IPS-20b (cell line): ENCODE results near the gene CADPS.
A peak's percentile ranks its signal among the peaks of the same experiment; 100 is the strongest.

Experiments used
- H3K27ac ChIP-seq: one replicate; pipeline ENCODE4 v1.5.1; 2013; ENCODE audit warnings: low read length
- H3K27me3 ChIP-seq: 2 replicates; pipeline ENCODE4 v1.6.1; 2013; ENCODE audit warnings: mild to moderate bottlenecking, low read length, inconsistent platforms; ENCODE audit not compliant: insufficient read depth
- H3K36me3 ChIP-seq: 2 replicates; pipeline ENCODE4 v1.6.1; 2013; ENCODE audit warnings: low read depth, mild to moderate bottlenecking, inconsistent platforms, low read length, moderate library complexity; ENCODE audit not compliant: insufficient read depth
- H3K4me1 ChIP-seq: 2 replicates; pipeline ENCODE4 v1.6.1; 2013; ENCODE audit warnings: mild to moderate bottlenecking, control low read depth, inconsistent platforms, low read length, moderate library complexity; ENCODE audit not compliant: insufficient read depth
- H3K4me3 ChIP-seq: 2 replicates; pipeline ENCODE4 v1.5.1; 2013; ENCODE audit warnings: mild to moderate bottlenecking, low read length, inconsistent platforms
- H3K9ac ChIP-seq: 2 replicates; pipeline ENCODE4 v1.6.1; 2013; ENCODE audit warnings: low read depth, mild to moderate bottlenecking, inconsistent platforms, low read length, moderate library complexity
- H3K9me3 ChIP-seq: 2 replicates; pipeline ENCODE4 v1.6.1; 2013; ENCODE audit warnings: mild to moderate bottlenecking, low read depth, low read length, inconsistent platforms; ENCODE audit not compliant: insufficient read depth

The CADPS gene

GRCh38 chr3:62557450-62557849 is 317.8 kb downstream of the CADPS start:
- Histone ChIP-seq H3K9ac (no peak overlapping the region), H3K4me1 (peaks cover 8% of the 10 kb centered on the region; the same call in 1 of the 2 replicates), H3K27ac (no peak overlapping the region), H3K36me3 (no peaks in the 10 kb centered on the region), H3K9me3 (no peaks in the 10 kb centered on the region), H3K27me3 (peaks cover 11% of the 10 kb centered on the region; the same call in 1 of the 2 replicates), H3K4me3 (no peak overlapping the region)

GRCh38 chr3:62556121-62556815 is 318.9 kb downstream of the CADPS start:
- Histone ChIP-seq H3K4me1 (peaks cover 8% of the 10 kb centered on the region; the same call in 1 of the 2 replicates), H3K9me3 (no peaks in the 10 kb centered on the region), H3K27ac (no peak overlapping the region), H3K9ac (no peak overlapping the region), H3K27me3 (peaks cover 11% of the 10 kb centered on the region; the same call in 1 of the 2 replicates), H3K36me3 (no peaks in the 10 kb centered on the region), H3K4me3 (no peak overlapping the region)

DNA sequence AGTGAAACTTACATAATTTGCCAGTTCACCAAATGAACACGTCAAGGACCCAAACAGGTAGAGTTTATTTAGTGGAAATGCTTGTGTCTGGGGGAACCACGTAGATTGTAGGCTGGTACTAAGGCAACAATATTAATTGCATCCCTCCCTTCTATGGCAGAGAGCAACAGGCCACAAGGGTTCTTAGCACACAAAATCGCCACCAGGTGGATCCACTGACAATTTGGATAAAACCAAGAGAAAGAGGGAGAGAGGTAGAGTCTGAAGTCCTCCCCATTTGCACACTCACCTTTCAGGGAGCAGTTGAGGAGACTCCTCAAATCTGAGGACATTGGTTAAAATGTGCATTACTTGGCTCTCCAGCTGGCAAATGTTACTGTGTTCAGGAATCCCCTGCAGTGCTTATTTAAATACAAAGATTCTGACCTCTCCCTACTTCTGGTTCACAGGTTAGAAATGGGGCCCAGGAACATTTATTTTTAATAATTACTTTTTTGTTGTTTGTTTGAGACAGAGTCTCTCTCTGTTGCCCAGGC is 320.9 kb downstream of the CADPS start:
- no peak overlapping the region for H3K4me3 ChIP-seq
- H3K27ac ChIP-seq: no peak overlapping the region
- H3K4me1 ChIP-seq: peaks cover 8% of the 10 kb centered on the region; the same call in 1 of the 2 replicates
- H3K36me3 ChIP-seq: no peaks in the 10 kb centered on the region
- H3K27me3 ChIP-seq: peaks cover 11% of the 10 kb centered on the region; the same call in 1 of the 2 replicates
- no peaks in the 10 kb centered on the region for H3K9me3 ChIP-seq
- no peak overlapping the region for H3K9ac ChIP-seq

DNA sequence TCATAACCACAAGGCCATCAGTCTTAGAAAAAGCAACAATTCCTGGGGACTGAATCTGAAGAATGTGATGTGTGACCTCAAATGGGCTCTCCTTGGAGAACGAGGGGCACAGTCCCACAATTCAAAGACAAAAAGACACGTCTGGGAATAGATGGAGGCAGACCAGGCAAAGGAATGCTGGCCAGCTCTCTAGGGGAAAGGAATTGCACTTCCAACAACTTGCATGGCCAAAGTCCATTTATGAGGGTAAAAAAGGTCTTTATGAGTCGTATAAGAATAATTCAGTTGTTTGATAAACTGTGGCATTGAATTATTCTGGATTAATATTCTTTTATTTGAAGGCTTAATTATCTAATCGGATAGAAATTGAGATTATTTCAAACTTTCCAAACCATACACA is 321.4 kb downstream of the CADPS start:
- peaks cover 8% of the 10 kb centered on the region; the same call in 1 of the 2 replicates for H3K4me1 ChIP-seq
- peaks cover 11% of the 10 kb centered on the region; the same call in 1 of the 2 replicates for H3K27me3 ChIP-seq
- H3K36me3 ChIP-seq: no peaks in the 10 kb centered on the region
- H3K4me3 ChIP-seq: no peak overlapping the region
- H3K27ac ChIP-seq: no peak overlapping the region
- H3K9ac ChIP-seq: no peak overlapping the region
- no peaks in the 10 kb centered on the region for H3K9me3 ChIP-seq

DNA sequence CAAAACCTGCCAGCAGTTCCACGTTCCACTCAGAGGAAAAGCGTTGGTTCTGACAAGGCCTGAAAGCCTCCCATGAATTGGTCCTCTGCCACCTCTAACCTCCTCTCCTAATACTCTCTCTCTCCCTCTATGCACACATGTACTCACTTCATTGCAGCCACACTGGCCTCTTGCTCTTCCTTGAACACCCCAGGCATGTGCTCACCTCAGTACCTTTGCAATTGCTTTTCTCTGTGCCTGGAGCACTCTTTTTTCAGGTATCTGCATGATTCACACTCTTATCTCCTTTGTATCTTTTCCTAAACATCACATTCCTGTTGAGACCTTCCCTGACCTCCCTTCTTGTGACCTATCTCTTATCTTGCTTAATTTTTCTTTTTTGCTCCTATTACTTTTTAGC is 323.7 kb downstream of the CADPS start:
- Histone ChIP-seq H3K36me3 (no peaks in the 10 kb centered on the region), H3K4me1 (peaks cover 16% of the 10 kb centered on the region; the same call in 1 of the 2 replicates), H3K4me3 (no peak overlapping the region), H3K27me3 (no peaks in the 10 kb centered on the region), H3K27ac (no peak overlapping the region), H3K9ac (no peak overlapping the region), H3K9me3 (no peaks in the 10 kb centered on the region)

DNA sequence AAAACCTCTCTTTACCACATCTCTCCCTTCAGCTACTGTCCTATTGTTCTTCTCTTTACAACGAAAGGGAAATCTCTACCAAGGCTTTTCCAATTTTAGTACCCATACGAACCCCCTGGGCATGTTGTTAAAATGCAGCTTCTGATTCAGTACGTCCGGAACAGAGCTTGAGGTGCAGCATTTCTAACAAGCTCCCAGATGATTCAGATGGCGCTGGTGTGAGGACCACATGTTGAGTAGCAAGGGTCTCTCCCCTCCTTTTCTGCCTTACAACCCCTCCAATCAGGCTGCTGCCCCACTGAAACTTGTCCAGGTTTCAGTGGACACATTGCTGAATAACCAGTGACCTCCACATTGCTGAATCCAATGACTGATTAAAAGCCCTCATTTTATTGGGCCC is 324.8 kb downstream of the CADPS start:
- H3K36me3 ChIP-seq: no peaks in the 10 kb centered on the region
- no peaks in the 10 kb centered on the region for H3K27me3 ChIP-seq
- no peaks in the 10 kb centered on the region for H3K9me3 ChIP-seq

DNA sequence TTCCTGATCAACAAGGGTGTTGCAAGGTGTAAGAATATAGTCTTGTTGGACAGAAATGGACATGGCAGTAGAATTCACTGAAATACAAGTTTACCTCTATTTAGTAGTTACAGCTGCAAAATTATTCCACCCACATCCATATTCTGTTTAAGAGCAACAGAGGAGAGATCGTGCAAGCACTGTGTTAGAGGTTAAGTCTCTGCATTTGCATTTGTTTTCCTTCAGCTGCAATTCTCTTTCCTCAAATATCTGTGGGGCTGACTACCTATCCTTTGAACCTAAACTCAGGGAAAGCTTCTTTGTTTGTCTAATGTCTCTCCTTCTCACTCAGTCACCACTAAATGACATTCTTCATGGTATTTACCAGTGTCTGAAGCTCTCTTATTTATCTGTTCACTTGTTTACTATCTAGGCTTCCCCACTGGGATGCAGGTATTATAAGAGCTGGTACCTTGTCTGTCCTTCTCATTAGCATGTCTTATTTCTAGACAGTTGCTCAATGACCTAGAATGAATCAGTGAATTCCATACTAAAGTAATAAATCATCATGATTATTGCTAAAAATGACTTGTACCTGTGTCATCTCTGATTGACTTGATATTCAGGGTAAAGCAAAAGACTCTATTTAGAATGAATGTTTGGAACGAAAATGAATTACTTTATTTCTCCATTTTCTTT is 326.5 kb downstream of the CADPS start:
- H3K27me3 ChIP-seq: no peaks in the 10 kb centered on the region
- H3K4me1 ChIP-seq: peaks cover 17% of the 10 kb centered on the region; the same call in 1 of the 2 replicates
- no peaks in the 10 kb centered on the region for H3K9me3 ChIP-seq
- no peak overlapping the region for H3K4me3 ChIP-seq
- no peak overlapping the region for H3K27ac ChIP-seq
- no peak overlapping the region for H3K9ac ChIP-seq
- H3K36me3 ChIP-seq: no peaks in the 10 kb centered on the region

More for the DNA sequence above, 324.8 kb downstream of the CADPS start:
- peaks cover 8% of the 10 kb centered on the region; the same call in 1 of the 2 replicates for H3K4me1 ChIP-seq
- H3K9ac ChIP-seq: no peak overlapping the region
- no peak overlapping the region for H3K27ac ChIP-seq
- H3K4me3 ChIP-seq: no peak overlapping the region

DNA sequence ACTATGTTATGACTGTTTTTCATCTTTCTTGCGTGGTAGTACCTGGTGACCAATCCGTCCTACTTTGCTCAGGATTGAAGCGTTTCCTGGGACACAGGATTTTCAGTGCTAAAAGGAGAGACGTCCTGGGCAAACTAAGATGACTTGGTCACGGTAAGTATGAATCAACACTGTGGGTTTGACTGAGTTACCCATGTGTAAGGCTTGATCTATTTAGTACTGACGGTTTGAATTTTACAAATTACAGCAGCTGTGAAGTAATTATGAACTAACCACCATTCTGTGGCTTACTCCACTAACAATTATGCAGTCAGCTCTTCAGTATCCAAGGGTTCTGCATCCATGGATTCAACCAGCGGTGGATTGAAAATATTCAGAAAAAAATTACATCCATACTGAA is 328.9 kb downstream of the CADPS start:
- Histone ChIP-seq H3K9me3 (no peaks in the 10 kb centered on the region), H3K36me3 (no peaks in the 10 kb centered on the region), H3K4me1 (peaks cover 24% of the 10 kb centered on the region; the same call in 1 of the 2 replicates), H3K4me3 (no peak overlapping the region), H3K27me3 (no peaks in the 10 kb centered on the region), H3K9ac (no peak overlapping the region), H3K27ac (no peak overlapping the region)

DNA sequence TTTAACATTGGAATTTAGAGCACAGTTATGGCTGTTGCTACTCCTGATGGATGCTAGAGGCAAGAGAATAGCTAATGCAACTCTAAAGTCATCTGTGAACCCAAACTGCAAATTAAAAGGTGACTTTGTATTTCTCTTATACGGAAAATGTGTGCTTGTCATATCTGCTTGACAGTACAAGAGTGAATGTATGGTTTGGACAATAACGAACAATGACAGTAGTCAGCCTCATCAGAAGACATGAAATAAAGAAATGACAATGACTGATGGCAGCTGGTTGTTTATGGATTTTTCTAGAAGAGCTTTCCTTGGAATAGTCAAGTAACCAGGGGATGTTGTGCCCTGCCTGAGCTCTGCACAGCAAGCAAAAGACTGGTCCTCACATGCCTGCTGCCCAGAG is 333.0 kb downstream of the CADPS start:
- Histone ChIP-seq H3K4me3 (no peak overlapping the region), H3K9me3 (no peaks in the 10 kb centered on the region), H3K27ac (no peak overlapping the region), H3K4me1 (peaks cover 34% of the 10 kb centered on the region), H3K9ac (no peak overlapping the region), H3K27me3 (no peaks in the 10 kb centered on the region), H3K36me3 (no peaks in the 10 kb centered on the region)

GRCh38 chr3:62539762-62540161 is 335.5 kb downstream of the CADPS start:
- Histone ChIP-seq H3K4me1 (peaks cover 34% of the 10 kb centered on the region), H3K9ac (no peak overlapping the region; the same call in 1 of the 2 replicates), H3K36me3 (no peaks in the 10 kb centered on the region), H3K27me3 (no peaks in the 10 kb centered on the region), H3K4me3 (no peak overlapping the region), H3K27ac (no peak overlapping the region), H3K9me3 (no peaks in the 10 kb centered on the region)

DNA sequence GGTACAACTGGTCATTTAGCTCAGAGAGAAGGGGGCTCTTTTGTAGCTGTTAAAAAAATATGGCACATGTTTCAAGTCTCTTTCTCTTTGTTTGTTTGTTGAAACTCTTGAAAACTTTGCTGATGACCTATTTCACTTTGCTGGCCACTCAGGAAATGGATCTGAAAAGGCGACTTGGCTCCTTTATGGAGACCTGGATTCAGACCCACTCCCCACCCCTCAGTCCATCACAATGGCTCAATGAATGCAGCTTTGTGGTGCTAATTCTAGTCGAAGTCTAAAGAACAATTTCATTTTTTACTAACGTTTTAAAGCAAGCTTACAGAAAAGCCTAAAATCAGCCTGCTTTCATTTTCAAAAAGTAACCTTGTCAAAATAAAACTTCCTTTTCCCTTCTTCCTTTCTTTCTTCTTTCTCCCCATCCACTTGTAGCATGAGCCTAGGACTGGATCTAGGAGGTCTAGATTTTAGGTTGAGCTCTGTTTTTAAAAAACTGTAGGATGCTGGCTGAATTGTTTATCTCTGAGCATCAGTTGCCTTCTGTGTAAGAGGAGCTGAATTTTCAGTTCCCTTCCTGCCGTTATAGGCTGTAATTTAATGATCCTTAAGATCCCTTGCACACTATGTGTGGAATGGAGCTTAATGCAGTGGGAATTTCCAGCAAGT is 336.4 kb downstream of the CADPS start:
- Histone ChIP-seq H3K36me3 (no peaks in the 10 kb centered on the region), H3K27ac (peak overlapping the region; percentile 32), H3K4me3 (peak overlapping the region; percentile 42), H3K9me3 (no peaks in the 10 kb centered on the region), H3K9ac (peak overlapping the region; percentile 63; the same call in 1 of the 2 replicates), H3K27me3 (no peaks in the 10 kb centered on the region), H3K4me1 (peaks cover 26% of the 10 kb centered on the region)
